ENCODE measurements around the gene FRMPD2.

The FRMPD2 gene

DNA sequence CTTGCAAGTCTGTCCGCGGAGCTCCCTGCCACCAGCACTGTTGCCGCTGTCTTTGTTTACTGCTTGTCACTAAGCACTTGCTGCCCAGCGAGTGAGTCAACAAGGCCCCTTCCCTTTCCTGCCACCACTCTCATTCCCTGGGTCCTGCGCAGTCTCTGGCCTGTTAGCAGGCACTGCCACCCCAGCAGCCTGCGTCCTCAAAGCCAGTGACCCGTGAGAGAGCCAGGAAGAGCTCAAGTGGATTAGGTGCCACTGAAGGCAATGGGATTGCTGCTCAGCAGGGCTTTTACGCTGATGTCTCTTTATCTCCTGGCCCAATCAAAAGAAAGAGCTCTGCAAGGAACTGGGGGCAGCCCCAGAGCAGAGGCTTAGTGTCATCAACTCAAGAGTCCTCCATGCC lies at the start of gene FRMPD2:
Gene FRMPD2, minus strand, starts transcription at position 61 of the 400 bp plus-strand sequence. CDS start 129 bp downstream, outside the sequence.
- in situ Hi-C loops (cut with MboI; ENCODE audit: low sequenced_read_pairs): no loop called here

GRCh38 chr10:48322017-48322416 lies 47.5 kb upstream of the FRMPD2 start:
- in situ Hi-C loops (cut with MboI; ENCODE audit: low sequenced_read_pairs): no loop called here

- in situ Hi-C loops (cut with MboI; ENCODE audit: low sequenced_read_pairs): no loop called here
Observed at GRCh38 chr10:48317321-48317990, 43.0 kb upstream of the FRMPD2 start.

- in situ Hi-C loops (cut with MboI; ENCODE audit: low sequenced_read_pairs): no loop called here
Observed at GRCh38 chr10:48316236-48316635, 41.7 kb upstream of the FRMPD2 start.

- in situ Hi-C loops (cut with MboI; ENCODE audit: low sequenced_read_pairs): no loop called here
Observed at GRCh38 chr10:48314107-48314506, 39.6 kb upstream of the FRMPD2 start.

- in situ Hi-C loops (cut with MboI; ENCODE audit: low sequenced_read_pairs): no loop called here
Observed at GRCh38 chr10:48309711-48310226, 35.3 kb upstream of the FRMPD2 start.

- in situ Hi-C loops (cut with MboI; ENCODE audit: low sequenced_read_pairs): no loop called here
Observed at GRCh38 chr10:48307711-48308018, 33.2 kb upstream of the FRMPD2 start.

DNA sequence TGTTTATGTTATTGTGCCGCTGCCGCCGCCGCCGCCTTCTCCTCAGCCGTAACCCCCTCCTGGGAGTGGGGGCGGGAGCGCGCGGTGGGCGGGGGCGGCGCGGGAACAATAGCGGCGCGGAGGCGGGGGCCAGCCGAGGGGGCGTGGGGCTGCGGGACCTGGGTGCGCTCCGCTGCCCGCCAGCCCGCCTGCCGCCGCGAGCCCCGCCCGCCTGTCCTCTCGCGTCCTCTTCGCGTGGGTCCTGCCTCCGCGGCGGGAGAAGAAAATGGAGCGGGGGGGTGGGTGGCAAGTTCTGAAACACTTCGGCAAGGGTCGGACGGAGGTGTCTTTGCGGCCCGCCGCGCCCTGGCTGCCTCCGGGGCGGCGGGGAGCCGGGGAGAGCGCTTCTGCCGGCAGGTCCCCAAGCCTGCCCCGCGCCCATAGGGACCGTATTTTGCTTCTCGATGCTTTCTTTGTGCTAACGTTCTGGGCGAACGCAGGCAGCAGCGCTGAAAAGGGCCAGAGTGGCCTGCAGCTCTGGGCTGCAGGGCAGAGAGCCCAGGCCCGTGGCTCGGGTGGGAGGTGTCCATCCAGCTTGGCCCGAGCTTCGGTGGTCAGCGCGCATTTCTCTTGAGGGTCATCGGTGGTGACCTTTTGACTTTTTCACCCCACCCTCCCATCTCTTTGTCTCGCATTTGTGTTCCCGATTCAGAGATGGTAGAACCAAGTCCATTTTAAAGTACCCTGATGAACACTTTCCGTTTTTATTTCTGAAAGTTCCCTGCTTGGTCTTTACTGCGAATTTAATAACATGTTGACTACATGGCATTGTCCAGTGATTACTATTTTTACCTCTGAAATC lies 32.6 kb upstream of the FRMPD2 start:
- in situ Hi-C loops (cut with MboI; ENCODE audit: low sequenced_read_pairs): no loop called here

DNA sequence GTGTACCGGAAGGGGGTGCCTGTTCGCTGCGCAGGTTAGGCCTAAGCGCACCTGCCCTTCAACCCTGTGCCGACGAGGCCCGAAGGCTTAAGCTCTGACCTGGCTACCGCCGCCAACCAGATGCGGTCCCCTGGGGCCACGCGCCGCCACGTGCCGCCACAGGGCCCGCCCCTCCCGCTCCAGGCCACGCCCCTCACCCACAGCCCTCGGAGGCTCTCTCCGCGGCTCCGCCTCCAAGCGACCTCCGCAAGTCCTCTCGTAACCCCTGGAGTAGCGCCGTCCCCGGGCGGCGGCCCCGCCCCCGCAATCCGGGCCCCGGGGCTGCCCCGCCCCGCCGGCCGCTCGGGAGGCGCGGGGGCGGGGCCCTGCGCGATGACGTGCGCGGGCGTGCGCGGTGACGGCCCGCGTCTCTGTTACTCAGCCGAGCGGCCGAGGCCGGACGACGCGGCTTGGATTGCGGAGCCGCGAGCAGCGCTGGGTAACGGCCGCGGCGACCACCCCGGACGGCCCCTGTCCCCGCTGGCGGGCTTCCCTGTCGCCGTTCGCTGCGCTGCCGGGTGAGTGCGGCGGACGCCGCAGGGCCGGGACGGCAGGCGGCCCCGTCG lies 31.9 kb upstream of the FRMPD2 start, which contains the start of gene MAPK8:
Gene MAPK8, plus strand, starts transcription at position 413 of the 605 bp plus-strand sequence. CDS start 94,984 bp downstream, outside the sequence.
- in situ Hi-C loops (cut with MboI; ENCODE audit: low sequenced_read_pairs): no loop called here

- in situ Hi-C loops (cut with MboI; ENCODE audit: low sequenced_read_pairs): no loop called here
Observed at GRCh38 chr10:48305905-48306264, 31.4 kb upstream of the FRMPD2 start.

- in situ Hi-C loops (cut with MboI; ENCODE audit: low sequenced_read_pairs): no loop called here
Observed at GRCh38 chr10:48302515-48303476, 28.3 kb upstream of the FRMPD2 start.

DNA sequence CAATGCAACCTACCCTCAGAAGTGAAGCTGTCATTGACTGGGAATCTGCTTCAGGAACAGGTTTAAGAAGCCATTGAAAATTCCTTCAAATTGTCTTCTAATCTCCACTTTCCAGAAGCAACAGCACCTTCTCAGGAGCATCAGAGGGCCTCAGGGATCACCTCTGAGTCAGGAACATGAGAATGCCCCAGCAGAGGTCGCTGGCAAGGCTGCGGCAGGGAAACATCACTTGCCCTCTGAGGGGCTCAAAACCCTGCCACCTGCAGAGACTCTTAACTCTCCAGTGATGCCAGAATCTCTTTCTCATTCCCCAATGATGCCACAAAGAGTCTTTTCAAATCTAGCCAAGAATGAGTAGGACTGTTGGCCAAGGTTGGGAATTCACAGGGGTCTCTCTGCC lies 26.1 kb upstream of the FRMPD2 start:
- in situ Hi-C loops (cut with MboI; ENCODE audit: low sequenced_read_pairs): no loop called here

GRCh38 chr10:48299692-48300091 lies 25.2 kb upstream of the FRMPD2 start:
- in situ Hi-C loops (cut with MboI; ENCODE audit: low sequenced_read_pairs): no loop called here

DNA sequence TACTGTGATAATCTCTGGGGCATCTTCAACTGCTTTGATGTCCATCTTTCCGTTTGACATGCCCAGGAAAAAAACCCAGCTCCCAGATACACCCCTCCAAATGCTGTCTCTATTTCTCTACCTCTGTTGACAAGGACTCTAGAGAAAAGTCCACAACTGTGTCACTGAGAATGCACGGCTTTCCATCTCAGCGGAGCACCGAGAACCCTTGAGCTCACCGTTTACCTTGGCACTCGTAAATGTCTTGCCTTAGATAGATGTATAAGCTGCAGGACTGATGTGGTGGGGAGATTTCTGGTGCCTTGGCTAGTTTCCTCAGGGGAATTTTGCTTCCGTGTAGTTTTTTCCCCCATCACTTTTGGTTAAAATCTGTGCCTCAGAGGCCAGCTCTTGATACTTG lies 24.6 kb upstream of the FRMPD2 start:
- in situ Hi-C loops (cut with MboI; ENCODE audit: low sequenced_read_pairs): no loop called here

GRCh38 chr10:48296576-48297098 lies 22.1 kb upstream of the FRMPD2 start:
- in situ Hi-C loops (cut with MboI; ENCODE audit: low sequenced_read_pairs): no loop called here

GRCh38 chr10:48294431-48294830 lies 19.9 kb upstream of the FRMPD2 start:
- in situ Hi-C loops (cut with MboI; ENCODE audit: low sequenced_read_pairs): no loop called here

- in situ Hi-C loops (cut with MboI; ENCODE audit: low sequenced_read_pairs): no loop called here
Observed at GRCh38 chr10:48292616-48293015, 18.1 kb upstream of the FRMPD2 start.

- in situ Hi-C loops (cut with MboI; ENCODE audit: low sequenced_read_pairs): no loop called here
Observed at GRCh38 chr10:48291190-48291589, 16.7 kb upstream of the FRMPD2 start.

GRCh38 chr10:48290286-48290685 lies 15.8 kb upstream of the FRMPD2 start:
- in situ Hi-C loops (cut with MboI; ENCODE audit: low sequenced_read_pairs): no loop called here

DNA sequence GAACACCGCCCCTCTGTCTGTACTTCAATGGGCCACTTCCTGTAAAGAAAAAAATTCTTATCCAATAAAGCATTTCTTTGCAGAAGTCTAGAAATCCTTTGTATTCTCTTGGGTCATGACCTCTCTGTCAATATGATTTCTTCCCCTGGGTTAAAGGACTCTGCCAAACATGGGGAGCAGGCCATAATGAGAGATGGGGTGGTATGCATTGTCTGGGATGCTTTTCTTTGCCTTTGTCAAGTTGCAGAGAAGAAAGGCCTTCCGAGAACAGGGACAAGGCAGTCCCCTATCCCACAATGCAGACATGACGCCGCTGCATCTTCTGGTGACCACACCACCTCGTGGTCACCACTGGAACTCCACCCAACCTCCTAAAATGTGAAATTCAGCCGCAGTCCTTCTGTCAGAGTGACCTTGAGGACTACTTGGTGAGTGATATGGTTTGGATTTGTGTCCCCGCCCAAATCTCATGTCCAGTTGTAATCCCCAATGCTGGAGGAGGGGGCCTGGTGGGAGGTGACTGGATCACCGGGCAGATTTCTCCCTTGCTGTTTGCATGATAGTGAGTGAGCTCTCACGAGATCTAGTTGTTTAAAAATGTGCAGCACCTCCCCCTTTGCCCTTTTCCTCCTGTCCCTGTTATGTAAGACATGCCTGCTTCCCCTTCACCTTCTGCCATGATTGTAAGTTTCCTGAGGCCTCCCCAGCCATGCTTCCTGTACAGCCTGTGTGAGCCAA lies 15.2 kb upstream of the FRMPD2 start:
- in situ Hi-C loops (cut with MboI; ENCODE audit: low sequenced_read_pairs): no loop called here

Data from hTERT RPE-1 (cell line).